H1 (cell line): ENCODE data around the gene ANXA2. TPM values are rescaled to one million over a fixed set of nuclear protein-coding genes. Genes with fewer than 3 reads are reported as not detected.

Source experiments
- CTCF ChIA-PET: fragments of 300-600 bp; sonication (Branson Sonifier 250); formaldehyde crosslinking; loops from one replicate; lab custom pipeline; 2021; ENCODE audit not compliant: partially characterized antibody; lab: Charles Lee
- POLR2A ChIA-PET: fragments of 300-600 bp; sonication (Branson Sonifier 250); formaldehyde crosslinking; loops from one replicate; lab custom pipeline; 2021; ENCODE audit warnings: inconsistent platforms; ENCODE audit not compliant: partially characterized antibody; lab: Charles Lee
- DNase-seq, 2 experiments: peaks; one replicate each; pipeline versions ENCODE4 v3.0.0 to v3.0.0-alpha.2; 2010 to 2022; ENCODE audit warnings: low spot score in 2 of 2, low read depth in 1 of 2, mixed read lengths in 1 of 2
- FAIRE-seq: peaks from 2 replicates; lab custom pipeline; 2011; peaks lifted over from hg19 to GRCh38; lab: Jason Lieb, UNC
- H2AFZ ChIP-seq: 2 replicates; pipeline ENCODE4 v1.8.1; 2012; ENCODE audit warnings: low read length, inconsistent platforms
- H2AK5ac ChIP-seq: 2 replicates; pipeline ENCODE4 v1.6.1; 2013; ENCODE audit warnings: low read depth, low read length
- H2BK120ac ChIP-seq: replicated peaks from 2 replicates; pipeline ENCODE3; 2013; ENCODE audit warnings: low read depth, low read length, inconsistent platforms
- H2BK12ac ChIP-seq: 2 replicates; pipeline ENCODE4 v1.6.1; 2013; ENCODE audit warnings: low read depth, low read length
- H2BK15ac ChIP-seq: 2 replicates; pipeline ENCODE4 v1.6.1; 2013; ENCODE audit warnings: low read length
- H2BK20ac ChIP-seq: 2 replicates; pipeline ENCODE4 v1.6.1; 2013; ENCODE audit warnings: low read length
- H2BK5ac ChIP-seq: 2 replicates; pipeline ENCODE4 v1.6.1; 2013; ENCODE audit warnings: low read depth, low read length
- H3K14ac ChIP-seq: 2 replicates; pipeline ENCODE4 v1.6.1; 2013; ENCODE audit warnings: inconsistent platforms; ENCODE audit not compliant: insufficient read length
- H3K18ac ChIP-seq: 2 replicates; pipeline ENCODE4 v1.6.1; 2013; ENCODE audit warnings: low read length; ENCODE audit errors: extremely low read depth
- H3K23ac ChIP-seq: 2 replicates; pipeline ENCODE4 v1.6.1; 2013; ENCODE audit warnings: inconsistent platforms; ENCODE audit not compliant: insufficient read length
- H3K23me2 ChIP-seq: 2 replicates; pipeline ENCODE4 v1.6.1; 2013; ENCODE audit warnings: low read depth, low read length
- H3K27ac ChIP-seq: 2 replicates; pipeline ENCODE4 v1.6.1; 2011; ENCODE audit warnings: low read depth, low read length, inconsistent platforms
- H3K27me3 ChIP-seq, 4 experiments: replicated peaks in 1 of 4; 1 replicate in 1 of 4; 2 replicates in 3 of 4; pipeline versions ENCODE4 v1.6.1 to v1.8.1; 2011 to 2013; ENCODE audit warnings: low read length in 3 of 4, mild to moderate bottlenecking in 3 of 4, inconsistent platforms in 2 of 4, mixed read lengths in 2 of 4, moderate library complexity in 1 of 4; ENCODE audit not compliant: control insufficient read depth in 3 of 4, insufficient read depth in 3 of 4; ENCODE audit errors: extremely low read depth in 1 of 4
- H3K36me3 ChIP-seq, 4 experiments: 2 replicates each; pipeline versions ENCODE4 v1.6.1 to v1.8.1; 2011 to 2013; ENCODE audit warnings: mild to moderate bottlenecking in 4 of 4, low read length in 3 of 4, moderate library complexity in 2 of 4, control low read depth in 1 of 4, inconsistent platforms in 1 of 4; ENCODE audit not compliant: insufficient read depth in 4 of 4, control insufficient read depth in 2 of 4
- H3K4ac ChIP-seq: replicated peaks from 2 replicates; pipeline ENCODE3; 2013; ENCODE audit warnings: low read length, low read depth, mixed read lengths, inconsistent platforms; ENCODE audit not compliant: insufficient read length
- H3K4me1 ChIP-seq, 4 experiments: replicated peaks in 1 of 4; 1 replicate in 1 of 4; 2 replicates in 3 of 4; pipeline versions ENCODE4 v1.6.1 to v1.8.1; 2011 to 2013; ENCODE audit warnings: low read length in 3 of 4, inconsistent platforms in 2 of 4, mixed read lengths in 1 of 4; ENCODE audit not compliant: insufficient read depth in 4 of 4, control insufficient read depth in 3 of 4
- H3K4me2 ChIP-seq, 2 experiments: 2 replicates each; pipeline versions ENCODE4 v1.6.1 to v1.8.1; 2011 to 2013; ENCODE audit warnings: low read depth in 2 of 2, low read length in 2 of 2, control low read depth in 1 of 2, inconsistent platforms in 1 of 2, mild to moderate bottlenecking in 1 of 2; ENCODE audit not compliant: insufficient read depth in 1 of 2
- H3K4me3 ChIP-seq, 4 experiments: fragments of 200-600, 300-600 bp in 1 of 4; sonication (generic), shearing (Covaris generic), sonication (Bioruptor Twin) in 1 of 4; 2 replicates each; pipeline versions ENCODE4 v1.5.1 to v1.8.1; 2011 to 2016; ENCODE audit warnings: low read length in 4 of 4, low read depth in 3 of 4, control low read depth in 2 of 4, inconsistent platforms in 2 of 4, mild to moderate bottlenecking in 2 of 4, mixed read lengths in 1 of 4, moderate library complexity in 1 of 4; ENCODE audit not compliant: insufficient read depth in 2 of 4; ENCODE audit errors: extremely low read depth in 1 of 4
- H3K56ac ChIP-seq: replicated peaks from 2 replicates; pipeline ENCODE3; 2013; ENCODE audit warnings: low read depth, mild to moderate bottlenecking, mixed read lengths, low read length, inconsistent platforms; ENCODE audit not compliant: insufficient read length
- H3K79me1 ChIP-seq: 2 replicates; pipeline ENCODE4 v1.6.1; 2013; ENCODE audit warnings: low read depth, low read length, control low read depth
- H3K79me2 ChIP-seq, 2 experiments: 2 replicates each; pipeline versions ENCODE4 v1.6.1 to v1.8.1; 2012 to 2013; ENCODE audit warnings: low read length in 2 of 2, mild to moderate bottlenecking in 2 of 2, inconsistent platforms in 1 of 2; ENCODE audit not compliant: insufficient read depth in 2 of 2, control insufficient read depth in 1 of 2
- H3K9ac ChIP-seq, 4 experiments: replicated peaks in 1 of 4; 1 replicate in 1 of 4; 2 replicates in 3 of 4; pipeline versions ENCODE4 v1.6.1 to v1.8.1; 2011 to 2013; ENCODE audit warnings: low read depth in 3 of 4, low read length in 3 of 4, control low read depth in 2 of 4, mild to moderate bottlenecking in 2 of 4, moderate library complexity in 2 of 4, inconsistent platforms in 1 of 4; ENCODE audit errors: extremely low read depth in 1 of 4
- H3K9me3 ChIP-seq, 2 experiments: 2 replicates each; pipeline versions ENCODE4 v1.6.1 to v1.8.1; 2012 to 2013; ENCODE audit warnings: mild to moderate bottlenecking in 2 of 2, moderate library complexity in 2 of 2, control low read depth in 1 of 2, inconsistent platforms in 1 of 2, low read depth in 1 of 2, low read length in 1 of 2, mixed read lengths in 1 of 2; ENCODE audit not compliant: insufficient read depth in 2 of 2
- H4K20me1 ChIP-seq, 2 experiments: replicated peaks in 1 of 2; 2 replicates each; pipeline versions ENCODE3 to v1.8.1; 2011 to 2013; ENCODE audit warnings: inconsistent platforms in 2 of 2, low read length in 2 of 2, mild to moderate bottlenecking in 1 of 2; ENCODE audit not compliant: insufficient read depth in 2 of 2, control insufficient read depth in 1 of 2
- H4K5ac ChIP-seq: 2 replicates; pipeline ENCODE4 v1.6.1; 2013; ENCODE audit warnings: low read length, low read depth, mixed read lengths, inconsistent platforms; ENCODE audit not compliant: insufficient read length
- H4K8ac ChIP-seq: 2 replicates; pipeline ENCODE4 v1.8.0; 2013; ENCODE audit warnings: mild to moderate bottlenecking, moderate library complexity, low read length, inconsistent platforms; ENCODE audit not compliant: insufficient read depth; ENCODE audit errors: extremely low read depth
- H4K91ac ChIP-seq: replicated peaks from 2 replicates; pipeline ENCODE3; 2013; ENCODE audit warnings: low read length, mixed read lengths, inconsistent platforms; ENCODE audit not compliant: insufficient read length
- CREB1 ChIP-seq: IDR thresholded peaks from 2 replicates; pipeline ENCODE4 v1.6.1; 2012; ENCODE audit warnings: inconsistent platforms
- EP300 ChIP-seq, 2 experiments: IDR thresholded peaks; 1 replicate in 1 of 2; 2 replicates in 1 of 2; pipeline ENCODE4 v1.6.1; 2011 to 2012; ENCODE audit warnings: low read depth in 2 of 2, low read length in 2 of 2, mild to moderate bottlenecking in 2 of 2, borderline replicate concordance in 1 of 2, inconsistent platforms in 1 of 2, moderate library complexity in 1 of 2
- EZH2 ChIP-seq: fragments of 200-600 bp; sonication (generic); IDR thresholded peaks from 2 replicates; pipeline ENCODE4 v1.7.1; 2012; ENCODE audit warnings: low read depth, mild to moderate bottlenecking, moderate library complexity, low read length, inconsistent platforms; ENCODE audit not compliant: severe bottlenecking
- GABPA ChIP-seq: IDR thresholded peaks from 2 replicates; pipeline ENCODE4 v1.6.1; 2011; ENCODE audit warnings: mild to moderate bottlenecking, low read length, moderate library complexity, borderline replicate concordance; ENCODE audit not compliant: insufficient read depth
- NANOG ChIP-seq: IDR thresholded peaks from 2 replicates; pipeline ENCODE4 v1.6.1; 2011; ENCODE audit warnings: low read length, low read depth, mild to moderate bottlenecking, inconsistent platforms; ENCODE audit not compliant: insufficient read depth, poor library complexity, severe bottlenecking
- POLR2A ChIP-seq, 2 experiments: IDR thresholded peaks; 1 replicate in 1 of 2; 2 replicates in 1 of 2; pipeline ENCODE4 v1.6.1; 2011; ENCODE audit warnings: low read depth in 2 of 2, low read length in 2 of 2, mild to moderate bottlenecking in 2 of 2; ENCODE audit errors: control extremely low read depth in 1 of 2
- RXRA ChIP-seq: IDR thresholded peaks from 2 replicates; pipeline ENCODE4 v1.6.1; 2011; ENCODE audit warnings: low read depth, mild to moderate bottlenecking, low read length, moderate library complexity; ENCODE audit not compliant: insufficient read depth
- TEAD4 ChIP-seq: IDR thresholded peaks from 2 replicates; pipeline ENCODE4 v1.6.1; 2012; ENCODE audit warnings: low read depth, low read length, inconsistent platforms, mixed read lengths
- WGBS, 2 experiments: shearing (Covaris generic) in 1 of 2; methylation state at CpG; one replicate each; pipeline versions ENCODE4 v1.1.6 to v1.1.7; 2013 to 2015; ENCODE audit warnings: low lambda C conversion rate in 2 of 2, mixed read lengths in 2 of 2, inconsistent platforms in 1 of 2, low coverage in 1 of 2, missing lambda C conversion rate in 1 of 2; ENCODE audit not compliant: insufficient replicate concordance in 2 of 2, insufficient coverage in 1 of 2, insufficient read length in 1 of 2; ENCODE audit errors: extremely low coverage in 1 of 2, missing lambda C conversion rate in 1 of 2; 5-methylcytosine and 5-hydroxymethylcytosine counted together
- polyA plus RNA-seq, 7 experiments: library from polyadenylated mRNA; depleted of rRNA in 3 of 7; stranded (reverse) in 5 of 7; unstranded in 2 of 7; fragments of >200 nt in 5 of 7; fragments of 200-250 nt in 2 of 7; gene quantifications; 1 replicate in 5 of 7; 2 replicates in 1 of 7; 4 replicates in 1 of 7; pipeline versions ENCODE4 v1.2.1 to v1.2.3, GENCODE V29; 2011 to 2013; ENCODE audit warnings: missing spikeins in 2 of 7, mixed read lengths in 2 of 7
- total RNA-seq: library from RNA; stranded (reverse); fragmentation: NEBNext Ultra II Directional; extraction: Animal tissue kit (Norgen Biotek cat#: 25700); gene quantifications from 2 replicates; pipeline ENCODE4 v1.2.1, GENCODE V29; 2021
- TF ChIP-seq, protein P1 (sequence below), 3 experiments: IDR thresholded peaks; 1 replicate in 2 of 3; 2 replicates in 1 of 3; pipeline versions ENCODE4 v1.5.1 to v1.6.1; 2011; ENCODE audit warnings: low read length in 3 of 3, mild to moderate bottlenecking in 3 of 3, inconsistent platforms in 2 of 3, low read depth in 1 of 3, moderate library complexity in 1 of 3; ENCODE audit not compliant: insufficient read depth in 1 of 3; ENCODE audit errors: control extremely low read depth in 1 of 3

The ANXA2 gene
- total and polyA plus RNA-seq, 2 of the 8 experiments (the other 6 are each of a cell fraction or from before 2014, with no cell fraction given) = 178 to 217 TPM

DNA sequence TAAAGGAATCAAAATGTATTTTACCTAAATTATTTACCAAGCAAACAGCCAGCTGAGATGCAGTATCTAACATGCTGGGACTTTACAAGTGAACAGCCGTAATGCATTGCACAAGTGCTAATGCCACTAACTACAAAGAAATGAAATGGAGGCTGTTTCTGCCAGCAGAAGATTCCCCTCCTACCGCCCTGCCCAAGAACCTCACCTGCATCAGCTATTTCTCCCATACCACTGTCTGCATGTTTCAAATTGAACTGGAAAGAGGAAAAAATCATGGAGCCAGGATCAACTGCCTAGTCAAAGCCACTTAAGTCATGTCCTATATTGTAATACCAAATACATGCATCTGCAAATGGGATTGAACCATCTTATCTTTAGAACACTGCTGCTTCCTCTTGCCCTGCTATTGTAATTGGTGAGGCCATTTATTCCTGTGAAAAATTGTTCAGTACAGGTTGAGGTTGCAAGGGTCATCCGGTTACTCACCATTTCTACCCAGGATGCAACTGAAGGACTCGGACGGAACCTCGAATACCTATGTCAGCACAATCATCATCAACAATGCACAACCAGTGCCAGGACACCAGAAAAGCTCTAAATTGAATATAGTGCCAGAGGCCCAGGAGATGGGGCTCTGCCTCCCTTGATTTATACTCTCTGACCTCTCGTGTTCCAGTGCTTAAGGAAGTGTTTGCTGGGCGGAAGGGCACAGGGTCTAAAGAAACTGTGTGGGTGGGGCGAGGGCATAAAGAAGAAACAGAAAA lies 27.5 kb downstream of the ANXA2 start:
- no peak overlapping the region for H4K5ac ChIP-seq
- H3K18ac ChIP-seq = no peak overlapping the region
- no peak overlapping the region for H2BK120ac ChIP-seq
- H3K23ac ChIP-seq = no peak overlapping the region
- CTCF ChIA-PET = interaction anchor here (5.2 kb wide), 1 partner anchor 10 kb away, joined by 38 read pairs; no protein-coding TSS in a partner anchor
- no peak overlapping the region for H2AFZ ChIP-seq
- H4K8ac ChIP-seq = no peak overlapping the region
- H2BK20ac ChIP-seq = no peak overlapping the region
- no peak overlapping the region for H2BK15ac ChIP-seq
- H4K91ac ChIP-seq = no peak overlapping the region
- H3K4ac ChIP-seq = no peak overlapping the region
- H3K4me1 ChIP-seq = peaks cover 2 to 5% (median 4%) of the 10 kb centered on the region in 4 experiments; a peak in 5 of 7 replicates
- no peak overlapping the region for H2BK5ac ChIP-seq
- H2AK5ac ChIP-seq = no peak overlapping the region
- no peak overlapping the region for H3K14ac ChIP-seq
- POLR2A ChIA-PET = interaction anchor here (1.4 kb wide), 1 partner anchor 29 kb away, joined by 4 read pairs; no protein-coding TSS in a partner anchor
- peaks cover 3% of the 10 kb centered on the region; the same call in 1 of the 2 replicates for H3K79me1 ChIP-seq
- no peaks in the 10 kb centered on the region for H3K27me3 ChIP-seq
- no peaks in the 10 kb centered on the region for H4K20me1 ChIP-seq
- no peaks in the 10 kb centered on the region for H3K23me2 ChIP-seq
- H3K79me2 ChIP-seq = no peaks in the 10 kb centered on the region
- H3K9me3 ChIP-seq = no peaks in the 10 kb centered on the region; a peak in 1 of 4 replicates
- H3K27ac ChIP-seq = no peak overlapping the region
- H2BK12ac ChIP-seq = no peak overlapping the region
- no peak overlapping the region for H3K4me3 ChIP-seq
- DNase-seq = no peak
- no peak overlapping the region for H3K56ac ChIP-seq
- FAIRE-seq = no peak
- H3K36me3 ChIP-seq = no peaks in the 10 kb centered on the region; a peak in 2 of 8 replicates
- H3K4me2 ChIP-seq = no peak overlapping the region
- WGBS, 2 experiments = 89% methylated on average over 9 of the region's 9 CpGs; no CpG with 5 or more reads in 1 of the 2 experiments
- no peak overlapping the region for H3K9ac ChIP-seq
- no peak for TF ChIP-seq TEAD4
- no peak for TF ChIP-seq CREB1
- TF ChIP-seq, protein P1, sequence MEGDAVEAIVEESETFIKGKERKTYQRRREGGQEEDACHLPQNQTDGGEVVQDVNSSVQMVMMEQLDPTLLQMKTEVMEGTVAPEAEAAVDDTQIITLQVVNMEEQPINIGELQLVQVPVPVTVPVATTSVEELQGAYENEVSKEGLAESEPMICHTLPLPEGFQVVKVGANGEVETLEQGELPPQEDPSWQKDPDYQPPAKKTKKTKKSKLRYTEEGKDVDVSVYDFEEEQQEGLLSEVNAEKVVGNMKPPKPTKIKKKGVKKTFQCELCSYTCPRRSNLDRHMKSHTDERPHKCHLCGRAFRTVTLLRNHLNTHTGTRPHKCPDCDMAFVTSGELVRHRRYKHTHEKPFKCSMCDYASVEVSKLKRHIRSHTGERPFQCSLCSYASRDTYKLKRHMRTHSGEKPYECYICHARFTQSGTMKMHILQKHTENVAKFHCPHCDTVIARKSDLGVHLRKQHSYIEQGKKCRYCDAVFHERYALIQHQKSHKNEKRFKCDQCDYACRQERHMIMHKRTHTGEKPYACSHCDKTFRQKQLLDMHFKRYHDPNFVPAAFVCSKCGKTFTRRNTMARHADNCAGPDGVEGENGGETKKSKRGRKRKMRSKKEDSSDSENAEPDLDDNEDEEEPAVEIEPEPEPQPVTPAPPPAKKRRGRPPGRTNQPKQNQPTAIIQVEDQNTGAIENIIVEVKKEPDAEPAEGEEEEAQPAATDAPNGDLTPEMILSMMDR (IDR thresholded peaks at IDR 0.05; ENCODE audit: control extremely low read depth in 1 of 3, insufficient read depth in 1 of 3, low read depth in 1 of 3, low read length in 3 of 3) = no peak
- no peak for TF ChIP-seq EZH2
- no peak for TF ChIP-seq NANOG
- TF ChIP-seq GABPA = no peak
- no peak for TF ChIP-seq RXRA
- TF ChIP-seq EP300 (IDR thresholded peaks at IDR 0.05; ENCODE audit: borderline replicate concordance in 1 of 2, low read depth in 2 of 2, low read length in 2 of 2) = no peak
- TF ChIP-seq POLR2A (IDR thresholded peaks at IDR 0.05; ENCODE audit: control extremely low read depth in 1 of 2, low read depth in 2 of 2, low read length in 2 of 2) = no peak
